Activated CD8-positive, alpha-beta memory T cell treated with anti-CD3 and anti-CD28 coated beads for 24 hours (primary cell): ENCODE measurements around the gene IL21.

Experiments
- DNase-seq: peaks from one replicate; pipeline ENCODE4 v3.0.0-alpha.2; 2020

The IL21 gene

GRCh38 chr4:122632396-122633143, 11.7 kb upstream of the IL21 start:
- DNase-seq: no peak

GRCh38 chr4:122625156-122625555, 4.3 kb upstream of the IL21 start:
- no peak for DNase-seq

DNA sequence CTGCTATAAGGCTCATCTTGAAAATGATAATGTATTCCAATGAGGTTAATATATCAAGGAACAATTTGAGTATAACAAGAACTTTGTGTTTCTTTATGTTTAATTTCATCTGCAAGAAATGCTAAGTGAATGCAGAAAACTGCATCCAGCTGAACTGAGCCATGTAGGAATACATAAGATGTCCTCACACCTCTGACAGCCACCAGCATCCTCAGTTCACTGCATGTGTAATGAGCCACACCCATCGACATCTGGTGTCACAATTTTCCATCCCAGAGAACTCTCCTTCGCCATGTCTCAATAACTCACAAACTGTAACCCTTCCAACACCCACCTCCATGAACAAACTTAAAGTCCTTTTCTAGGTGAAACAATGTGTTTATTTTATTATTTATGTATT, 3.3 kb upstream of the IL21 start:
- no peak for DNase-seq

- no peak for DNase-seq
Measured at GRCh38 chr4:122623637-122624166, 2.8 kb upstream of the IL21 start.

DNA sequence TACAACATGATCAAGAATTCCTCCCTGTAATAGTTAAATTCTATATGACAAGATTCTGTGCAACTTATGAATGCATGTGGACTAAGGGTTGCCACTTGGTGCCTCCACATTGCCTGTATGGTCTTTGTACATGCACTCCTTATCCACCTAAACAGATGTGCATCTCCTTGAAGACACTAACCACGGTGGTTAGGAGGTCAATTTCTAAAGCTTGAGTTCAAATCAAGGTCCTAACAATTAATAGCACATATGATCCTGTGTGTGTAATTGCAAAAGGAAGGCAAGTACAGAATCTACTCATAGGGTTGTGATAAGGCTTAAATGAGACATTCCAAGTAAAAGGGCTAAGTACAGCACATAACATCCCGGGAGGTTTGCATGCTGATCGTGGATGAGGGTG, 1.5 kb upstream of the IL21 start:
- DNase-seq: no peak

DNA sequence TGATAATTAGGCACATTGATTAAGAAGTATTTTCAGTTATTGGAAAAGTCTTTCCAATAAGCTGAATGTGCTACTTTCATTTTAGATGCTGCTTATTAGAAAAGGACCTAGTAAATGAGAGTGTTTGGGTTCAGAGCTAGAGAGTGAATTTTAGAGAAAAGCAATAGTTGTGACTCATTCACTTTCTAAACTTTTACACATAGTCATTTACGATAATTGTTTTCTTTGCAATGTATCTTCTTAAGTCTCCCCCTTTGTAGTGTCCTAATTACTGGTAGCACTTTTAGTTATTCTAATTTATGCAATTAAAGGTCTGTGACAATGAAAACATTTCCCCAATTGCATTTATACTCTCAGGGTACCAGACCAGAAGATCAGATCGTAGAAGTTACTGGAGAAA, 1.3 kb downstream of the IL21 start:
- DNase-seq: no peak

DNA sequence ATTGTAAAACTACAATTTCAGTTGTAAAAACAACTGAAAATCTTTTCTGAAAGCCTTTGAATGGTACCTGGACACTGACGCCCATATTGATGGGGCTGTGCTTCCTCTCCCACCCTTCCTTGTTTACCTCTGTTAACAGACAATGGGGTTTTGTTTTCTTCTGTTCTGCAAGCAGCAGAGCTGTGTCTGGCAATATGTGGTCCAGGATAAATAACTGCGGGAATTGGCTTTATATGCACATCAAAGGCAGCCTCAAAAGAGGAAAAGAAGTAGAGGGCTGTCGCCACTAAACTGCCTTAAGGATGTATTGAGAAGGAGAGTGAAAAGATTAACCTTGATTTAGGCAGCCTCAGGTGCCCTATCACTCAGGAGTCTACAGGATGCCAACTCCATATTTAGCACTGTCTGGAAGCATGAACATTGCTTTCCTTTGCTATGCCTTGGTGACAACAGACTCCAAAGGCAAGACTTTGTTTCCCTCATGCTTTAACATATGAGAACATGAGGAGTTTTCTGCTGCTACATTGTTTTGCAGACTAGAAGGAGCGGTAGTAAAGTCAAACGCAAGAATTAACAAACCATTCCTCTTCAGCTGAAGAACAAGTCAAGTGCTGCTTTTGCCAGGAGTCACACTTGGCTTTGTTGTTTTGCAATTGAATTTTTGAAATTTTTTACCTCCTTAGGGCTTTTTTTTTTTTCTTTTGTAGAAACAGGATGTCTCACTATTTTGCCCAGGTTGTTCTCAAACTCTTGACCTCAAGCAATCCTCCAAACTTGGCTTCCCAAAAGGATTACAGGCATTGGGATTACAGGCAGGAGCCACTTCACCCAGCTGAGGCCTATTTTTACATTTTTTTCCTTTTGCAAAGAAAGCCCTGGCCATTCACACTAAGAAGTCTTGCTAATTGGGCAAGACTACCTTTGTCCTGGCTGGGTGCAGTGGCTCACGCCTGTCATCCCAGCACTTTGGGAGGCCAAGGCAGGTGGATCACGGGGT, 3.0 kb downstream of the IL21 start:
- DNase-seq: no peak

- no peak for DNase-seq
Measured at GRCh38 chr4:122616915-122617596, 3.8 kb downstream of the IL21 start.

DNA sequence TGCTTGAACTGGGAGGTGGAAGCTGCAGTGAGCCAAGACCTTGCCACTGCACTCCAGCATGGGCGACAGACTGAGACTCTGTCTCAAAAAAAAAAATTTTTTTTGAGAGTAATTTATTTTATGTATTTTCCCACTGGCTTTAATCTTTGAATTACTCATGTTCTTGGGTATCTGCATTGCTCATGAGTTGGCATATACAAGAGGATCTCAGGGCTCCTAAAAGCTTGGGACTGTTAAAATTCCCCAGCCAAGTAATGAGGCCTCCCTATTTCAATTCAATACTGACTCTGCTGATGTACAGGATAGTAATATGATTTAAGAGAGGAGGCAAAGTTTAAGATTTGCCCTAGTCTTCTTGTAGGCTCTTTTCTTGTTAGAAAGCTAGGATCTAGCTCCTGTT, 6.2 kb downstream of the IL21 start:
- DNase-seq: no peak

- no peak for DNase-seq
Measured at GRCh38 chr4:122612540-122612939, 8.3 kb downstream of the IL21 start.

DNA sequence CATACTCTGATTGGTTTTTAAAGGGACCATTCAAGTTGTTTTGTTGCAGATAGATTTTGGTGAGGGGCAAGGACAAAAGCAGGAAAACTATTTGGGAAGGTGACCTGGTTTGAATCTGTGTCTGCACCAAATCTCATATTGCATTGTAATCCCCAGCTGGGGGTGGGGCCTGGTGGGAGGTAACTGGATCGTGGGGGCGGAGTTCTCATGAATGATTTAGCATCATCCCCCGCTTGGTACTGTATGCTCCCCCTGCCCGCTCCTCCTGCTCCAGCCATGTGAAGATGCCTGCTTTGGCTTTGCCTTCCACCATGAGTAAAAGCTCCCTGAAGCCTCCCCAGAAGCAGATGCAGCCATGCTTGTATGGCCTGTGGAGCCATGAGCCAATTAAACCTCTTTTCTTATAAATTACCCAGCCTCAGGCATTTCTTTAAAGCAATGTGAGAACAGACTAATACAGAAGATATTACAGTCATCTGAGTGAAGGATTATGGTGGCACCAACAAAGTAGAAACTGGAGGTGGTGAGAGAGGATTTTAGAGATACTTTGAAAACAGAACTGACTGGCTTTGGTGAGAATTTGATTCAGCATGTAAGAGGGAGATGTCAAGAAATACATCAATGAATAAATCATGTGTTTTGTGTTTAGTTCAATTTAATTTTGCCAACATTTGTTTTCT, 14.4 kb downstream of the IL21 start:
- DNase-seq: no peak

DNA sequence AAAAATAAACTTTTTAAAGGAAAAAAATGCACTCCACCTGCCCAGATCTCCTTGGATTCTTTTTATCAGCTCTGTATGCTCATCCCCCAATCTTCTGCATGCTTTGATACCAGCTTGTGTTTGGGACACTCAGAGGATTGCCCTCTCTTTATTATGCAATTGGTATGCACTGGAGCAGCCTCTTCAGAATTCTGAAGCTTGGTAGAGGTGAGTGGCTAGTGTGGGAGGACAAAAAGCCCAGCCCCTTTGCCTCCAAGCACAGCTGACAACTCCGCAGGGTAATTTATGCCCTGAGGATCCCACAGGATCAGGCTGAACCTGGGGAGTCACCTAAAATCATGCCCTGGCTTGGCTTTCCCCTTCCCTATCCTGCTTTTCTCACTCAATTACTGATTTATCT, 16.7 kb downstream of the IL21 start:
- DNase-seq: no peak

- no peak for DNase-seq
Measured at GRCh38 chr4:122603156-122603574, 17.7 kb downstream of the IL21 start.

DNA sequence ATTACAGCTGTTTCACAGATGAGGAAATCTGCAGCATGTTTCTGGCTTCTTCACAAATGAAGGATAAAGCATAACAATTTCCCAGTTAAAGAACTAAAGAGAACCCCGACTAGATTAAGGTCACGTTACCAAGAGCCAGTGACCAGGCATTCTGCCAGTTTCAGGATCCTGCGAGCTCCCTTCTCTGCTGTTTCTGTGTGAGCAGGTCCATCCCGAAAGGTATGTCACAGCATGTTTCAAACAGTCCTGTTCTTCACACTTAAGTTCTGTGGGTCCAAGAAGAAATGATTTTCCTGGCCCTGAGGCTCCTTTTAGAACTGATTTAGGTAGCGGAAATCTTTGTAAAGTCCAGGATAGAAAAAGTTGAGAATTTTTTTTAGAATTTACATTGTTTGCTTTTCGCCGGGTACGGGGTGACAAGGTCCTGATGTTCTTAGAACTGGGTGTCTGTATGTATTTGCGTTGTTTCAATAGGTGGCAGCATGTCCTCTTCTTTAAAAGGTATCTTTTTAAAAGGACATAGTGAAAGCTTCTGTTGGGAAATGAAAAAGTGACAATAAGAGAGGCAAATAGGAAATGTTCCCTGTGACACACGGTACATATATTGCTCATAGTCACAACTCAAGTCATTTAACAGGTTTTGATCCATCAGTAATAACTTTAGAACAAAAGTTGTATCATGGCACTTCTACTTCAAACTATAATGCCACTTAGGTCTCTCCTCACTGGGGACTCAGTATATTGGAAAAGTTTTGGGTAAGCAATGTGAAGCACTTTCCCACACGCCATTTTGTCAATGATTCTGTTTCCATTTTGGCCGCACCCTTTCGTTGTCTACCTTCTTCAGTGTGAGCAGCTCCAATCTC, 18.4 kb downstream of the IL21 start:
- no peak for DNase-seq

DNA sequence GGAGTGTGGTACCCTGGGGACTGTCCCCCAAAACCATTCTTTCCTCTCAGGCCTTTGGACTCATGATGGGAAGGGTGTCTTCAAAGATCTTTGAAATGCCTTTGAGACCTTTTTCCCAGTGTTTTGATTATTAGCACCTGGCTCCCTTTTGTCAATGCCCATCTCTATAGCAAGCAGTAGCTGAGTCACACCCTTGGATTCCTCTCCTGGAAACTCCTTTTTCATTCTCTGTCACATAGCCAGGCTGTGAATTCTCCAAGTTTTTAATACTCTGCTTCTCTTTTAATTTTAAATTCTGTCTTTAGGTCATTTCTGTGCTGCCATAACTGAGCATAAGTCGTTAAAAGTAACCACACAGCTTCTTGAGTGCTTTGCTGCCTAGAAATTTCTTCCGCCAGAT, 29.7 kb downstream of the IL21 start:
- no peak for DNase-seq

- DNase-seq: no peak
Measured at GRCh38 chr4:122588453-122589238, 32.2 kb downstream of the IL21 start.

GRCh38 chr4:122584519-122584918, 36.3 kb downstream of the IL21 start:
- no peak for DNase-seq

GRCh38 chr4:122583906-122584305, 37.0 kb downstream of the IL21 start:
- no peak for DNase-seq

DNA sequence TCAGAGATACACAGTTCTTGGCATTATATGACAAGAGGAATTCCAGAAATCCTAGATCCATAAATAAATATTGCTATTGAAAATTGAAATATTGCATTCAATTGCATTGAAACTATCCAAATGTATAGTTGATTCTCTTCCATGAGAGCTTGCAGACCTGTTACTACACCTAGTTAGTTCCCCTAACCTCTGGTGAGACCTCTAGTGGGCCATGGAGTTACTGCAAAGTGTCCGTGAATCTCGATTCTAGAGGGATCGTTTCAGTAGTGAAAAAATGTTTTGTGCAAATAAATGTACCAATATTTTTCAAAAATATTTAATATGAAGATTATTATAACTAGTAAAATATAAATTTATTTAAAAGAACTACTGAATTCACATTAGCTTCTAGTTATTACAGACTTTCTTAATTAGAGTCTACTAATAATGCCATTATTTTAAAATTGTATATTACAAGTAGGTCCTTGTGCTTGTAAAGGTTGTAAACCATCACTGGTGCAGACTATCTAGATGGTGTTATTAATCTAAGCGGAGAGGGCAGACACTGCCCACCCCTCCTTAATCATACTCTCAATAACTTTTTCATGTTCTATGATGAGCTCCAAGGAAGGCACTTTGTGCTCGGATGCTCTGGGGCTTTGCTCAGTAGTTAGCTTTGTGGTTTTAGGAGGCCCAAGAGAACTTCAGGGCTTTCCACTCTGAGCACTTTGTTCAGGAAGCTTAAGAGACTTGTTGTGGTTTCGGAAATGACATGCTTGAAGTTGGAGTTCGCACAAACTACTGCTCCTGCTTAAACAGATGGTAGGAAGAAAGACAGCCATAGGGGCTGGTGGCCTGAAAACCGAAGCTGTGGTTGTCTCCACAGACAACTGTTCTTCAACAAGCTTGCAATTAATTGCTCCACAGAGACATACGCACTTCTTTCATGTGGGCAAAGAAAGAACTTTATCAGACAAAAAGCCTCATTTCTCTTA, 42.8 kb downstream of the IL21 start:
- peak; percentile 70 for DNase-seq

DNA sequence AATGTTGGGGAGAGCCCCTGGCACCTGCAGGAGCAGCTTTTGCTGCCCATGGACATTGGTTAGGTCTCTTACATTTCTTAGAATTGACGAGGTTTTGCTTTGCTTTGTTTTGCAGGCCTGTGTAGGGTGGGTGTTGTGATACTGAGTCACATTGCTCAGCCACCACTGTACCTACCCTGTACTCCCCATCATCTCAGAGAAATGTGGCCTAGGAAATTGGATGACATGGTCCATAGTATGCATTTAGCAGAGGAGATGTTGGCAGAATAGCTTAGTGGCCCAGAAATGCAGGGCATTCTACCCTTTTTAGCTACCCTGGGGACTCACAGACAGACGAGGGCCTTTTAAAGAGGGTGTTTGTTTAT, 43.7 kb downstream of the IL21 start:
- no peak for DNase-seq
